A204.1 (cell line): ENCODE data around the gene ZWINT.
A peak's percentile ranks its signal among the peaks of the same experiment; 100 is the strongest.

Experiments
- FAIRE-seq: peaks from 2 replicates; lab custom pipeline; 2012; peaks lifted over from hg19 to GRCh38; lab: Jason Lieb, UNC

ZWINT gene

DNA sequence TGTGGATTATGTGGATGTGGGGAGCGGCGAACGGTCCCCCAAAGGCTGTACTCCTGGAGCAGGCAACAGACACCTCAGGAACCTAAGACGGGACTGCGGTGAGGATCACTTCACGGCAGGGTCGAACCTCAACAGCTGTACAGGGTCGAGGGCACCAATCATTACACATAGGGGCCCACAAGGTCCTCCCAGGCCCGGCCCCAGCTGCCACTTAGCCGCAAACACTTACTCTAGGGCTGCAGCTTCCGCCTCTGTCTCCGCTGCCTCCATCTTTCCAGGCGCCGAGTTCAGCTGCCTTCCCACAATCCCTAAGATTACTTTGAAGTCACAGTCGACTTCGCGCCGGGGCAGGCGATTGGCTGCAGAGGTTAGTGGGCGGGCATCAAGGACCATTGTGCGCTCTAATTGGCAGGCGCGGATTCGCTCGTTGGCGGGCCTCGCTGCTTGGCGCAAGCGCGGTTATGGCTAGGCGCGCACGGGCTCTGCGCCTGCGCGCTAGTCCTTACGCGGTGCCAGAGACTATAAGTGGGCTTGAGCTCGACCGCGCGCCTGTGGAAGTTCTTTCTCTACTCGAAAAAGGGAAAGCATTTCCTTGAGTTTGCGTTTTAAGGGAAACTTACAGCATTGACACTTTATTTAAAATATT is at the start of gene ZWINT:
TSS of gene ZWINT (minus strand) at position 293 of the 646 bp plus-strand sequence. CDS start at position 270, 23 bp downstream.
- peak; percentile 99 for FAIRE-seq

DNA sequence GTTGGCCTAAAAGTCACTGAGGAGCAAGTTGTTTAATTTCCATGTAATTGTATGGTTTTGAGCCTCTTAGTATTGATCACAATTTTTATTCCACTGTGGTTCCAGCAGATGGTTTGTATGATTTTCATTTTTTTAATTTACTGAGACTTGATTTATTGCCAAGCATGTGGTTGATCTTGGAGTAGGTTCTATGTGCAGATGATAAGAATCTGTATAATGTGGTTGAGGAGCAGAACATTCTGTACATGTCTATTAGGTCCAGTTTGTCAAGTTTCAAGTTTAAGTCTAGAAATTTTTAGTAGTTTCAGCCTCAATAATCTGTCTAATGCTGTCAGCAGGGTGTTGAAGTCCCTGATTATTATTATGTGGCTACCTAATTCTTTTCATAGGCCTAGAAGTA is 22.7 kb upstream of the ZWINT start:
- FAIRE-seq: no peak

DNA sequence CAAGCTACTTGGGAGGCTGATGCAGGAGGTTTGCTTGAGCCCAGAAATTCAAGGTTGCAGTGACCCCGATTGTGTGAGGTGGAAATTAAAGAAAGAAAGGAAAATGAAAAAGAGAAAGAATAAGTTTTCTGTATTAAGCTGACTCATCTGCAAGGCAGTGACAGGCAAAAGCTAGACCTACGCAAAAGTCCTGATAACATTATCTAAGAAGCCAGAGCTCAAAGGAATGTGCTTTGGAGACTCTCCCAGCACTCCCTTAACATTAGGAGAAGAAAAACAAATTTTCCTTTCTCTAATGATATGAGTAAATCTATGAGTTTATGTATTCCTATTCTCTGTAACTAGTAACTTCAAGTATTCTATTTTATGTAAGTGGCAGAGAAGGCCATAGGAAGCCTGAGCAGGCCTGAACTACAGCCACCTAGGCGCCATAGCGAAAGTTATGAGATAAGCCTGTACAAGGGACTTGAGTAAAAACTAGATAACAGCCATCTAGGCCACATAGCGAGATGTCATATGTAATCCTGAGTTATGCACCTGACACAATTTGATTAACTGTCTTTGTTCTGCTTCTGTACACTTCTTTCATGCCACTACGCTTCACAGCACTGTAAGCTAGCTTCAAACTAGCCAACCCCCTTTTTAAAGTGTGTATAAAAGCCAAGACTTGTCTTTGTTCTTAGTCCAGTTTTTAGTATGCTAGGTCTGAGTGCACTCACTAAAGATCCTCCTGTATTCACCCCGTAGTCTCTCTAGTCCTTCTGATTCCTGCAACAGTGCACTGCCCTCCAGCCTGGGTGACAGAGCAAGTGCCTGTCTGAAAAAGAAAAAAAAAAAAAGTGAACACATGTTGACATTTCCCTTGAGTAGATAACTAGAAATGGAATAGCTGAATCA is 9.4 kb upstream of the ZWINT start:
- no peak for FAIRE-seq

- FAIRE-seq: no peak
Observed at GRCh38 chr10:56360583-56360966, 484 bp downstream of the ZWINT start.

GRCh38 chr10:56359837-56360236 is 1.2 kb downstream of the ZWINT start:
- FAIRE-seq: no peak

DNA sequence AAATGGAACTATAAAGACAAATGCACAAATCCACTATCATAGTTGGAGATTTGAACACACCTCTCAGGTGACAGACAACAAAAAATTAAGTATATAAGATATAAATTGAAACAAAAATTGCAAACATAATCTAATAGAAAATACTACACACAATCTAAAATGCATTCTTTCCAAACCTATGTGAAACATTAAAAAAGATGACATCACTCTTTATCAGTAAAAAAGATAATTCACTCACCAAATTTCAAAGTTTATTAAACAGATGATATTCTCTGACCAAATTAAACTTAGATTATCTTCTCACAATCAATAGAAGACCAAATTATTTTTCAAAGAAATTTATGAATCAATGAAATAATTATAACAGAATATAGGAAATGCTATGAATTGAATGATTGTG is 4.0 kb downstream of the ZWINT start:
- FAIRE-seq: peak; percentile 48

DNA sequence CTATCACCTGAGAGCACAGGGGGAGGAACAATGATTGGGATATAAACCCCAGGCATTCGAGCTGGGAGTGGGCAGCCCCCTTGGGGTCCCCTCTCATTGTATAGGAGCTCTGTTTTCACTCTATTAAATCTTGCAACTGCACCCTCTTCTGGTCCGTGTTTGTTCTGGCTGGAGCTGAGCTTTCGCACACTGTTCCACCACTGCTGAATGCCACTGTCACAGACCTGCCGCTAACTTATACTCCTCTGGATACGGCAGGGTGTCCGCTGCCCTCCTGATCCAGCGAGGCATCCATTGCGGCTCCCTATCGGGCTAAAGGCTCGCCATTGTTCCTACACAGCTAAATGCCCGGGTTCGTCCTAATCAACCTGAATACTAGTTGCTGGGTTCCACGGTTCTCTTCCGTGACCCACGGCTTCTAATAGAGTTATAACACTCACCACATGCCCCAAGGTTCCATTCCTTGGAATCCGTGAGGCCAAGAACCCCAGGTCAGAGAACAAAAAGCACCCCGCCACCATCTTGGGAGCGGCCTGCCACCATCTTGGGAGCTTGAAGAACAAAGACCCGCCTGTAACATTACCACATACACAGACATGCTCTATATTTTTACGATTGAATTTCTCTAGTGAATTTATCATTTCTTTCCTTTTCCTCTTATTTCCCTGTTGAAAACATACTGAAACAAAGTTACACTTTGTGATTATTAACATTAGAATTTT is 9.0 kb downstream of the ZWINT start:
- FAIRE-seq: no peak

- peak; percentile 54 for FAIRE-seq
Observed at GRCh38 chr10:56349611-56350010, 11.4 kb downstream of the ZWINT start.

DNA sequence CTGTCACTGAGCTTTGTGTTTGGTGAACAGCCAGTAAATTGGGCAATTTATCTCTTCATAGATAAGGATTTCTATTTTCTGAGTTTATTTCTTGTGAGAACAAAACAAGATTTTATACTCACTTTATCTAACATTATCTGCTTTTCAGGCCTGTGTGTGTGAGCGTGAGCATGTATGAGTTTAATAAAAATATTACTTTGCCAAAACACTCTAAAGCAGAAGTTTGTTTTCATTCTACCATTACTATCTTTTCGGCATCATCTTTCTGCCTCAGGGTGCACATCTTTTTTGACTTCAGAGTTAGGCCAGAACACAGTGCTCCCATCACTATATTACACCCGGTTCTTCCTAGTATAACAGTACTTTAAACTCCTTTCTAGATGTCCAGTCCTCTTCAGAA is 13.0 kb downstream of the ZWINT start:
- no peak for FAIRE-seq

DNA sequence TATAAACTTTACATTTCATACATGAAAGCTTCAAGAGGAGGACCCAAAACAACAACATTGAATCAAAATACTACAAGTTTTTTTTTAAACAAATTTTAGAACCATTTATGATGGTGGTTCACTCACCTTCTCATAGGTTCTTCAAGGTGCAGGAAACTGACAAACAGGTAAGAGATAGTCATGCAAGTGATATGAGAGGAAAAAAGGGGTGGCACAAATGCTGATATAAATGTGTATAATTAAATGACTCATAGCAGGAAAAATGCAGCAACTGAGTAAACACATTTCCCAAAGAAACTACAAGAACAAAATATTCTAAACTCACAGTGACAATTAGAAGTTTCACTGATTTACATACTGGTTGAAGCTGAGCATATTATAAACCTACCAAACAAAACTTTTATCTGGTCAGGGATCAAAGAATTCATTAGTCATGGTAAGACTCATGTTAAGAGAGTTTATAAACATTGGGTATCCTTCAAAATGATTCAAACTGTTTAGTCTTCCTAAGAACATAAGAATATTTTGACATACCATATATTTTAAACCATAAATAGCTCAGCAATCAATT is 14.1 kb downstream of the ZWINT start:
- FAIRE-seq: no peak

DNA sequence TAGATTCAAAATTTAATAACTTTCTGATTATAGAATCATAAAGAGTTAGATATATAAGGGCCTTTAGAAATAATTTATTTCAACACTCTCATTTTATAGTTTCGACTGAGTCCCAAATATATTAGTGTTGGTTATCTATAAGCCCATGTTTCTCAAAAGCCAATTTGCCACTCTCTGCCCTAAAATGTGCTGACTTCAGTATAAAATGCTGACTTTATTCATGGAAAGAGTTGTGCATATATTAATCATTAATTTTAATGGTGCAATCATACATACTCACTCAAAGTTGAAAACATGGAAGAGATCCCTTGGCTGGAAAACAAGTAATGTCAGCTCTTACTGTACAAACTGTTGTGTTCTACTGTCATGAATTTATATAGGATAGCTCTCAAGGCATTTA is 19.4 kb downstream of the ZWINT start:
- no peak for FAIRE-seq

GRCh38 chr10:56329961-56330360 is 31.1 kb downstream of the ZWINT start:
- peak; percentile 82 for FAIRE-seq

- FAIRE-seq: no peak
Observed at GRCh38 chr10:56327118-56327517, 33.9 kb downstream of the ZWINT start.

- FAIRE-seq: no peak
Observed at GRCh38 chr10:56319386-56319785, 41.7 kb downstream of the ZWINT start.

- no peak for FAIRE-seq
Observed at GRCh38 chr10:56318816-56319215, 42.2 kb downstream of the ZWINT start.

DNA sequence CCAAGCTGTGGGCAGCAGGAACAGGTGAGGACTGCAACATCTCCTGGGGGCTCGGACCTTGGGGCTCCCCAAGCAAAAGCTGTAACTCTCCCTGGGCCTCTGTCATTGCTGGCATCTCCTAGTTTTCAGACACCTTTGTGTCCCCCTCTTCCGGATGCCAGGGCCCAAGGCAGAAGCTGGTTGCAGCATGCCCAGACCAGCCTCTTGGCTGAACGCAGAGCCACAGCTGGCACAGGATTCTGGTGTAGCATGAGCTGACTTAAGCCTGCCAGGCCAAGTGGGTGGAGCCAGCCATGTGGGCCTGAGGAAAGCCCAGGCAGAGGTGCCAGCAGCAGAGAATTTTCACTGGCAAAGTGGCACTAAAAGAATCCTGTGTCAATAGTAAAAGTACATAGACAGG is 43.5 kb downstream of the ZWINT start:
- no peak for FAIRE-seq

GRCh38 chr10:56316603-56317002 is 44.5 kb downstream of the ZWINT start:
- no peak for FAIRE-seq
